ENCODE data around the gene SSX2IP.
"Not testable (repeated sequence)": the region's sequence is repeated elsewhere in the genome, so short reads cannot be mapped to it uniquely, and the experiment has no call there.

The SSX2IP gene

DNA sequence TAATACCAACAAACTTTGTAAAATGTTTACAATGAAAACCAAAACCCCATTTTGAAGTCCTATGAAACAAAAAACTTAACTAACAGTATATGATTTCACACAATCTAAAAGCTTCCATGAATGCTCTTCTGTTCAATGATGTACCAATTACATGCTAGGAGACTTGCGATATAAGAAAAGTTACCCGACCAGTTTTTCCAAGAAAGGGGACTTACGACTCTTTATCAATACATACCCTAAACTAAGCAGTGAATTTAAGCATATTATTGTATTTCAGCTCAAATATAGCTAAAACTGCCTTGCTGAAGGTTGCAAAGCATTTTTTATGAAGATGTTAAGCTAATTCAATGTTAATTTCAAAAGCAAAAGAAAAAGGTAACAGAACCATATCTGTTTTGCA lies 15.6 kb downstream of the SSX2IP start:
- no peak for DNase-seq

DNA sequence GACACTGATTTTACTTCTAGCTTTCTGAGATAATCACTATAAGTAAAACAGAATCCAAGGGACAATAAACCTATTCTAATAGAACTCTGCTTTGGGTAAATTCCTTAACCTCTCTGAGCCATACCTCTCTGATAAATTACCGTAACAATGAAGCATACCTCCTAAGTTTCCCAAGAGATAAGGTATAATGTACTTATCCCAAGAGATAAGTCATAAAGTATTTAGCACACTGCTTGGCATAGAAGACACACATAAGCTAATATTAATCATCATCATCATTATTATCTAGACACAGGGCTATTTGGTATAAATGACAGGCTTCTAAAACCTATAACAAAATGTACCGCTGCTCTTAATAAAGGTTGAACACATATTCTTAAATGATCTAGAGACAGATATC lies 16.2 kb downstream of the SSX2IP start:
- no peak for DNase-seq

DNA sequence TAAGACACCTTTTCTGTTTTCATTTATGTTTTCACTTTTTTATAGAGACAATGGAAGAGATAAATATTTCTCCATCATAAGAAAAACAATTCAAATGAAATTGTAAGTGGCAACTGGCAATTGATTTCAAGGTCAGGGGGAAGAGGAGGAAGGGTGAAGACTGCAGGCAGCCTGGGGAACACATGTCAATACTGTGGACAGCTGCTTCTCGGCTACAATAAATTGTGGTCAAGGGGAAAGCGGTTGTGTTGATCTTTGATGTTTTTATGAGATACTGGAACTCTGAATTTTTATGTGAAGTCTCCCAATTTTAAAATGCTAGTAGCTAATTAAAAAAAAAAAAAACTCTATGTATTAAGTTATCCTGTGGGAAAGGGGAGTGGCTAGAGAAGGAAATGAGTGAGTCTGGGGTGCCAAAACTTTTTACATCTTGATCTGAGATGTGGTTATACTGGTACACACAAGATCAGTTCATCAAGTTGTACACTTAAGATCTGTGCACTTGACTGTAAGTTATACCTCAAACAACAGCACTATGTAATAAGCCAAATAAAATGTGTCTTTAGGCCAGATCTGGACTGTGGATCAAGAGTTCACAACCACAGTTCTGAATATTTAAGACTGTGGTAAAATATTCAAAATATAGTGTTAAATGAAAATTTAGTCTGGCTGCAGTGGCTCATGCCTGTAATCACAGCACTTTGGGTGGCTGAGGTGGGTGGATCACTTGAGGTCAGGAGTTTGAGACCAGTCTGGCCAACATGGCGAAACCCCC lies 18.0 kb downstream of the SSX2IP start:
- no peak for DNase-seq

DNA sequence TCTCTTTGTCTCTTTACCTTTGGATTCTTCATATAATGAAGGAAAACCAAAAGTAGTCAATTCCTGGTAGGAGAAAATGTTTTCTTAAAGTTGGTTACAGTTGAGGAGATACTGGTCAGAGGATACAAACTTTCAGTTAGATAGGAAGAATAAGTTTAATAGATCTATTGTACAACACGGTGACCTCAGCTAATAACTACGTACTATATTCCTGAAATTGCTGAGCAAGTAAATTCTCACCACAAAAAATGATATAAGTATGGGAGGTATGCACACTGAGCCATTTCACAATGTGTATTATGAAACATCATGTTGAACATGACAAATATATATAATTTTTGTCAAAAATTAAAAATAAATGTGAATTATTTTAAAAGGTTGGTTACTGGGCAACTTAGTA lies 20.4 kb downstream of the SSX2IP start:
- no peak for DNase-seq

DNA sequence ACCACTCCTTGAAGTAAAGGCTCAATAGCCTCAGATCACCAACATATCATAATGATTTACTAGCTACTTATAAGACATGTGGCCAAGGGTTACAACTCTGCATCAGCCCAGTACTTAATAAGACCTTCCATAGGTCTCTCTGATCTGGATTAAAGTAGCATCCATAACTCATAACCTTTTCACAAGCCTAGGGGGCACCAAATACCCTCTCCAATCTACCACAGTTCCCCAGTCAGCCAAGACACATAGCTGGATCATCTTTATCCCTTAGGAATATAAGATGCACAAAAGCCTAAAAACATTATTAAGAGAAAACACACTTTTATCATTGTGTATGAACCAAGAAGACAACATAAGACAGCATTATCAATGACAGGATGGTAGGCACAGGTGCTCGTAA lies 22.1 kb downstream of the SSX2IP start:
- no peak for DNase-seq

DNA sequence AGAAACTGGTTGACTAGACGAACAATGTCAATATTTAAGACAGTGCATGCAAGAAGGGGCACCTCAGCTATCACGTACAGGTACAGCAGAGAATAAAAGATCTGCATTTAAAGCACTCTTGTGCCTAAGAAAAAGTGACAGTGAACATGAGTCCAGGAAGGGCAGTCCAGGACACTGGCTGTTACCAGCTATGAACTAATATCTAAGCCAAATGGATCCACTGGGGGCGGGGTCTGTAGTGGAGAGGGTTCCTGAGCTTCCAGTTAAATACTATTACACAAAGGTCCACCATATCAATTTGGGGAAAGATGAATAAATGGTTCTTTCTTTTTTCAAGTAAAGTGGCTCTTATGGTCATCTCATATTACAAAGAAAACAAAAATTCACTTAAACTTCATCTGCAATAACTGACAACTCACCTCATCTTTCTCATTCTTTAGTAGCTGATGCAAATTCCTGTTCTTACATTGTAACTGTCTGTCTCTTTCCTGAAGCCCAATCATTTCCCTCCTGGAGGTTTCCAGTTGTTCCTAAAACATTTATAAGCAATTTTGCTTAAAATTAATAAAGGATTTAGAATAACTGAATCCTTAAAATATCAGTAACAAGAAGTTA lies 24.5 kb downstream of the SSX2IP start:
- no peak for DNase-seq

DNA sequence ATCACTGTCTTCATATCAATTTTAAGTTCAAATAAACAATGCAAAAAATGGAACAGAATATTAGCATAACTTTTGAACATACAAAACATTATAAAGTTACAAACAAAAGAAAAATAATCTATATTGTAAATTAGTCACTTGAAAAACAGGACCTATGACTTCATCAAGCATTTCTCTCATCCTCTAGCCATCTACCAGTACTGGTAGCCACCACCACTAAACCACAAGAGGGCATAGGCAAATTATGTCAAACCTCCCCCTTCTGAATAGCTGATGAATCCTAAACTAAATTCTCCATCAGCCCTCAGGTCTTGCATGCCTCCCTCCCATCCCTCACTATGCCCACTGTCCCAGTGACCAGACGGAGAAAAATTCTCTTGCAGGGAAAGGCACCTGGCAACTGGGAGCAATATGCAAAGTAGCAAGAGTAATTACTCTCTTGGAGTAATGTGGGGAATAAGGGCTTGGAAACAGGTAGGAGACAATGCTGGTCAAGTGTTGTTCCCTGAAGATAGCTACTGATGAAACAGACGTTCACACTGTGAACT lies 37.1 kb downstream of the SSX2IP start:
- DNase-seq, result no peak

DNA sequence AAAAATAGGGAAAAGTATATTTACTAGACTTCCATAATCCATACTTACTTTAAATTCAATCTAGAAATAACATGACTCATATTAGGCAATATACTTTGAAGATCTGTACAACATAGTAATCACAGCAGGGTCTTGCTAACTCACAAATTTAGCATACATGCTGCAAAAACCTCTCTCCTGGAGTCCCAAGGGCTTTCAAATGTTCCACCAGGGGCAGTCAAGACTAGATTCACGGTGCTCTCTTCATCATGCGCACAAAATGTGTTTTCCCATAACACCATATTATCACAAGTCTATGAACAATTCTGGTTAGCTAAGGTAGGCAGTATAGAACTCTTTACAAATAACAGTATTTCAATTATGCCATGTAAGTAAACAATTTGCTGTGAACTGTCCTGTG lies 45.8 kb downstream of the SSX2IP start:
- no peak for DNase-seq

DNA sequence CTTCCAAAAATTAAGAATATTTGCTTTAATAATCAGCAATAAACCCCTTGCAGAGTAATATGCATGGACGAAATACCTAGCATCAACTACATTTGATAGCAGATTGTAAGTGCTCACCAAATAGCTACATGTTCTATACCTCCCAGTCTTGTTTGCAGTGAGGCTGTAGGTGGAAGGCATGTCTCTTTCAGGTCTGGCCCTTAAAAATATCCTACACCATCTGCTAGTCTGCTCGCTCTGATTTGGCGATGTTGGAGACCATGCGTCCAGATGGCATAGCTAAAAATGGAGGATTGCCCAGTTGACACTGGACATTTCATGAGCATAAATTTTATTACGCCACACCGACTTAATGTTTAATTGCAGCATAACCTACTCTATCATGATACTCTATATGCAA lies 47.1 kb downstream of the SSX2IP start:
- DNase-seq, result no peak

DNA sequence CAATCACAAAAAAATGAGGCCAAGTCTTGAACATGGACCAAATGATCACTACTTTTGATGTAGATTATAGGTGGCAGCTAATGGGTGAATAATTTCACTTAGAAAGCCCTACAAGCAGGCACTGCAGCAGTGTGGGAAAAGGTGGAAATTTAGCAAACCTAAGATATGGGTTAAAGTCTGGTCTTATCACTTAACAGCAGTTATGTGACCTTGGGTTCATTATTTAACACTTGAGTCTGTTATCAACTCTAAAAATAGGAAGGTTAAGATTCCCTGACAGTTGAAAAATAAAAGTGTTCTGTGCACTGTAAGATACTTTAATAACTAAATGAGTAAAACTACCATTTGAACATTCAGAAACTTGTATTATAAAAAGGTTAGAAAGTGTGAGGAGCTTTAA lies 47.5 kb downstream of the SSX2IP start:
- no peak for DNase-seq

DNA sequence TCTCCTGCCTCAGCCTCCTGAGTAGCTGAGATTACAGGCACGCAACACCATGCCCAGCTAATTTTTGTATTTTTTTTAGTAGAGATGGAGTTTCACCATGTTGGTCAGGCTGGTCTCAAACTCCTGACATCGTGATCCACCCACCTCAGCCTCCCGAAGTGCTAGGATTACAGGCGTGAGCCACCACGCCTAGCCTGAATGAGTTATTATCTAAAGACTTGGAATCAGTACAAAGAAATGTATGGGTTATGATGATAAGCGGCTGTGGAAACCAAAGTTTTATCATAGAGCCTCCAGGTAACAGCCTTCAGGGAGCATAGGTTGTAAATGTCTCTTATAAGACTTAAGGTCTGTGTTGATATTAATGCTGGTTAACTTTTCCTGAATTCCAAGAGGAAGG lies 50.5 kb downstream of the SSX2IP start:
- not testable (repeated sequence) for DNase-seq

DNA sequence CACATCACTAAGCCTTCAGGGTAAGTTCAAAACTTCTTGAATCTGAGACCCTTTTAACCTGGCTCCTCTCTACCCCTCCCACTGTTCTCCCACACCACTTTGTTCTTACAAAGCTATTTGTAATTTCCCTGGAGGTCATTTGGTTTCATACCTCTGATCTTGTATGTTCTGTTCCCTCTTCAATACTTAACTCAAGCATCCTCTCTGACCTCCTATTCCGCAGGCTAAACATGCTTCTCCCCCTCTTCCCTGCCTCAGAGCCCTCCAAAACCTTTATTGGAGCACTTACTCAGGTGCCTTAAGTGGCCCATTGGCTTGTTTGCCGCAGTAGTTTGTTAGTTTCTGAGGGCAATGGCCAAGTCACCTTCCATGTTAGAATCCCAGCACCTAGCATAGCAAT lies 54.8 kb downstream of the SSX2IP start:
- DNase-seq, result no peak

DNA sequence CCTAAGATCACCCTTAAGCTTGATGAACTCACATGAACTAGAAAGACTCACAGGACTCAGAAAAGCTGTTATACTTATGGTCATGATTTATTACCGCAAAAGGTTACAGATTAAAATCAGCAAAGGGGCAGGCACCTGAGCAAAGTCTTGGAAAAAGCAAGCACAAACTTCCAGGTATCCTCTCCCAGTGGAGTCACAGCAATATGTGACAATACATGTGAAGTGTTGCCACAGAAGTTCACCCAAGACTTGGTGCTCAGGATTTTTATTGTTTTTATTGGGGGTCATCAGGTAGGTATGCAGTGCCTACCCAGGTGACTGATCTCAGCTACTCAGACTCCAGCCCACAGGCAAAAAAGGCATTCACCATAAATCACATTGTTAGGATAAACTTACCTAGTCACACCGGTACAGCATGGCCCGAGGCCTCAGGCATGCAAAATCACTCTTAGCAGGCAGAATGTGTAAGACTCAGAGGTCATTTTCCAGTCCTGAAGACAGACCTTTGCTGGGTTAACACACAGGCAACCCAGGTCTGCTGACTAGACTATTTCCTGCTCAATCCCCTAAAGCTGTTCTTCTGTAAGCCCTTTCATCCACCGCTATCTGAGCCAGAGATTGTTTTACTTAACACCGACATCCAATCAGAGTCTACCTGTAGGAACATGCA lies 55.6 kb downstream of the SSX2IP start:
- DNase-seq, result no peak

DNA sequence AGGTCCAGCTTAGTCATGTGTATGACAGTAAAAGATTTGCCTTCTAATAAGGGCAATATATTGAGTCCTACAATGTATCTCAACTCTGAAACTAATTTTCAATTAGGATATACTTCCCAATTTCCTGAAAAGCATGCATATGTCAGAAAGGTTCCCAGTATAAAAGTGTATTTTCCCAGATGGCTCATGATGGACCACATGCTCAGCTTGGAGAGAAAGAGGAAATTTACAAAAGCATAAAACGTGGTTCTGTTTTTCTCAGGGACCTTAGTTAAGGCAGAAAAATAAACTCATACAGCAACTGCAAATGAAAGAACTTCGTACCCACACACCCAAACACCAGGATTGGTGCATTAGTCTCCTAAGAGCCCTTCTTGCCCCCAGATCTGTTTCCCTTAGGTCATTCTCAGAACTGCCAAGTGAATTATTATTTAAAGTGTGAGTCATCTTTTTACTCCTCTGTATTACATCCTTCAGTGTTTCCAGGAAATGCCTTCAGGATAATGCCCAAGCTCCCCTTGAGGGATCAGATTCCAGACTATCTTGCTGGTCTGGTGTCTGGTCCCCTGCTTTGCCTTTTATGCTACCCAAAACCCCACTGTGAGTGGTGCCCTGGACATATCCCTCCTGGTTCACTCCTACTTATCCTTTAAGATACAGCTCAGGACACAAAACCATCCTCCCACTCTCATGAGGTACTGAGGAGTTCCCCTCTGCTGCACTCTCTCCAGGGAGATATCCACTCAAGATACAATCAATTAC lies 57.4 kb downstream of the SSX2IP start:
- DNase-seq, result no peak

DNA sequence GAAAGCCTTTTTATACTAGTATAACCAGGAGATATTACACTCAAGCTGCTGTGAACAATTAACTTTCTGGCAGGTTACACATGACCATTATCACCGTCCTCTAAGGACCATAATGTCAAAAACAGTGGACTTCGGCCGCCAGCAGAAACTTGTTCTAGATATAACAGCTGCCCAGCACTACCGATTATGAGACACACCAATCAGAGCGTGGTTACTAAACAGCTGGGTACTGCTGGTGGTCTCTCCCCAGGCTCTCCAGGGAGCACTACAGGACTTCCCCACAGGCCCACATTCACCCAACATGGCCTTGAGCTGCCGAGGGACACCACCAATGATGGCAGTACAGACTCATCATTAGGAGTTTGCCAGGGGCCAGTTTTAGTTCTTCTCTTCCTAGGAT lies 58.1 kb downstream of the SSX2IP start:
- DNase-seq, result no peak

DNA sequence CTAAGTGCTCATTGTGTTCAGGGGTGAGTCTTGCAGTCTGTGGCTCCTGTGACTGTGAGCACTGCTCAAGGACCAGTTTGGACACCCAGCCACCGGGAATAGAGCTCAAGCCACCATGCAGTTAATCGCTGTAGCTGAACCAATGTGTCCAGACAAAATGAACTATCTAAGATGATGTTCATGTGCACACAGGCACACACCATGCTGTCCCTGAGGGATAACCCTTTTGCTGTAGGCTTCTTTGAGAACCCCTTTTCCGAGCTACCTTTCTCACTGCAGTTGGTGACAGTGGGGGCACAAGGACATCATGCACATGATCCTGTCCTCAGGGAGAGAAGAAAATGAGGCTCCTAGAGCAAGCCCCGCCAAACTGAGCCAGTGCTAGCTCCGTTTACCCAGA lies 65.4 kb downstream of the SSX2IP start:
- DNase-seq, result no peak

DNA sequence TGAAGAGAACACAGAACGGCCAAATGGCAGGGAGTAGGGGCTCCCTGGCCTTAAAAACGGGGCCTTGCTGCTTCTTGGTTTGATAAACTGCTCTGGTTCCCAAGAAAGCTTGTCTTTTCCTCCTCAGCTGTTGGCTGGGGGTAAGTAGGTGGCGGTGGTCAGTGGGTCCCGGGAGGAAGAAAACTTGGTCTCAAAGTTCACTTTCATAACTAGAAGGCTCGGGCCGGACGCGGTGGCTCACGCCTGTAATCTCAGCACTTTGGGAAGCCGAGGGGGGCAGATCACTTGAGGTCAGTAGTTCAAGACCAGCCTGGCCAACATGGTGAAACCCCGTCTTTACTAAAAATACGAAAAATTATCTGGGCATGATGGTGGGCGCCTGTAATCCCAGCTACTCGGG lies 68.7 kb downstream of the SSX2IP start:
- DNase-seq, result no peak

DNA sequence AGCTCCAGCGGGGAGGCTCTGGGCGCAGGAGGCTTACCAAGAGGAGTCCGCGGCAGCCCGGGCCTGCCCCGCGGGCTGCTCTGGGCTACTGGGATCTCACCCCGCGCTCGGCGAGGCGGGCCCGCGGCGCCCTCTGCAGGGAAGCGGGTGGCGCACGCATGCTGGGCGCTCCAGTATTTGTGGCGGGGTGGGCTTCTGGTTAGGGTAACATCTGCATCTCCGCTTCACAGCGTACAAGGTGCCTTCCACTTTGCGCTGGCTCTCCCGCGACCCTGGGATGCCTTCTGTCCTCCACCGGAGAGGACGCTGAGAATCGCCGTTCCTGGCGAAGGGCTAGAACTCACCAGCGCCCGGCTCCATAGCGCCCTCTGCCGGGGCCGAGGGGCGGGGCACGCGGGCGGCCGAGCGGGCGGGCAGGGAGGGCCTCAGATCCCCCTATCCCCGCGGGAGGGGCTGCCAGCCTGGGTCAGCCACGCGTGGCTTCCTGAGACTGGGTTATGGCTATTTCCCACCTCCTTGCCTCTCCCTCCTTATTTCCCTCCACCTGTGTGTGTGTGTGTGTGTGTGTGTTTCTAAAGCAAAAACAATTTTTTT lies 69.4 kb downstream of the SSX2IP start:
- peak; percentile 38 for DNase-seq

DNA sequence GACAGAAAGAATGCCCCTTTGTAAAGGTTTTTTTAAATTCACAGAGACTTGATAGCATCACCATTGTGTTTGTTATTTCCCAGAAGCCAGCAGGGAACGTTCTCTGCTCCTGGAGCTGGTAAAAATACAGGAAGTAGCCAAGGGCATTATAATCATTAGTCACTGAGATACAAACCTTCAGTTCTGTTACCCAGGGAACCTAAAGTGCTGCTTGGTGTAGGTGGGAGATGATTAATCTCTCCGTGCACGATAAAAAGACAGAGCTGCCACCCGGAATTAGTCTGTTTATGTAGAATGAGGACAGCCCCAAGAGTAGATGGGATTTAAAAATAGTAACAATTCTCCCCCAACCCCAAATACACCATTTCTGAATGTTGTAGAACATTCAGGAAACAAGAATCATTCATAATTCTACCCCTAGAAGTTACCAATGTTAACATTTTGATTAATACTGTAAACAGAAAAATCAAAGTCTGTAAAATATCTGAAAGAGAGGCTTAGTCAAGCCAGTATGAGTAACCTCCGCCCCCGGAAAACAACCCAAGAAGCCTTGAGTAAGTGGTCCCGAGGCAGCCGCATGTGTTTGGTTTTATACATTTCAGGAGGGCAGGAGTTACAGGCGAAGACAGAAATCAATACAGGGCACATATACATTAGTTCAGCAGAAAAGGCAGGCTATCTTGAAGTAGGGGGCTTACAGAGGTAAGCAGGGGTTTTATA lies 70.7 kb downstream of the SSX2IP start:
- DNase-seq, result peak; percentile 53

DNA sequence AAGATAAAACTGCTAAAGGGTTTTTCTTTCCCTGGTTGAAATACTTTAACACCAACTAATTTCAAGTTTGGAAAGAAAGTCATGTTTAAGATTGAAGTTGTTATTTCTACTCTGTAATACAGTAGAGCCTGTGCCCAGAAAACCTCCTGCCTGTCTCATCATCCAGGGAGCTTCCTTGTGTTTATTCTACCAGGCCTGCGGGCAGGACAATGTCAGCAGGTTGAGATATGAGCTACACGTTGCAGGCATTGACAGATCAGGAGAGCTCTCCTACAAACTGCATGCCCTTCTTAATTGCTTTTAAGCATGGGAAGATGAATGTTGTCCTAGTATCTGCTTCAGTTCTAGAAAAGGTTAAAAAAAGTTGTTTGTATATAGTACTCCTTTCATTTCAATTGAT lies 72.9 kb downstream of the SSX2IP start:
- no peak for DNase-seq

DNA sequence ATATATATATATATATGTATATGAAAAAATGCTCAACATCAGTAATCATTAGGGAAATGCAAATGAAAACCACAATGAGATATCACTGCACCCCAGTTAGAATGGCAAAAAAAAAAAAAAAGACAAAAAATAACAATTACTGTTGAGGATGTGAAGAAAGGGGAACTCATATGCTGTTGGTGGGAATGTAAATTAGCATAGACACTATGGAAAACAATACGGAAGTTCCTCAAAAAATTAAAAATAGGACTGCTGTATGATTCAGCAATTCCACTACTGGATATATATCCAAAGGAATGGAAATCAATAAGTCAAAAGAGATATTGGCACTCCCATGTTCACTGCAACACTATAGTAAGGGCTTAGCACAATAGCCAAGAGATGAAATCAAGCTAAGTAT lies 74.5 kb downstream of the SSX2IP start:
- no peak for DNase-seq

DNA sequence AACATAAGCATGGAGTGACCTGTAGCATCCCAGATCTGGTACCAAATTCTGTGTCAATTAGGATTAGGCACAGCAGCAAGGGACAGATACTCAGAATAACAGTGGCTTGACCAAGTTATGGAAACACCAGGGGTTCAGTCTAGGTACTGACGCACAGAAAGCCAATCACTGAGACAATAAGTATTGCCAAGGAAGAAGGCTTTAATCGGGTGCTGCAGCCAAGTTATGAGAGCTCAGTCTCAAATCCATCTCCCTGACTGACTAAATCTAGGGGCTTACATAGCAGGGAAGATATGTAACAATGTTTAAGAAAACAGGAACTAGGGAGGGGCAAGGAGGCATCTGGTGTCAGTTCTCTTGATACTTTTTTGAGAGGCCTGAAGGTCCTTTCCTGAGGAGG lies 76.4 kb downstream of the SSX2IP start:
- DNase-seq, result no peak

Measured in NCI-H1417 treated with DMSO at 0.1 percent for 48 hours (cell line).